NCI-H2196 treated with DMSO at 0.1 percent for 48 hours (cell line): Measurements from ENCODE around the gene DGAT2.
"Not testable (repeated sequence)": the region's sequence is repeated elsewhere in the genome, so short reads cannot be mapped to it uniquely, and the experiment has no call there.

ENCODE experiments used
- DNase-seq: peaks from one replicate; lab custom pipeline; 2025; ENCODE audit not compliant: unreplicated experiment; lab: John Stamatoyannopoulos, UW

The DGAT2 gene

DNA sequence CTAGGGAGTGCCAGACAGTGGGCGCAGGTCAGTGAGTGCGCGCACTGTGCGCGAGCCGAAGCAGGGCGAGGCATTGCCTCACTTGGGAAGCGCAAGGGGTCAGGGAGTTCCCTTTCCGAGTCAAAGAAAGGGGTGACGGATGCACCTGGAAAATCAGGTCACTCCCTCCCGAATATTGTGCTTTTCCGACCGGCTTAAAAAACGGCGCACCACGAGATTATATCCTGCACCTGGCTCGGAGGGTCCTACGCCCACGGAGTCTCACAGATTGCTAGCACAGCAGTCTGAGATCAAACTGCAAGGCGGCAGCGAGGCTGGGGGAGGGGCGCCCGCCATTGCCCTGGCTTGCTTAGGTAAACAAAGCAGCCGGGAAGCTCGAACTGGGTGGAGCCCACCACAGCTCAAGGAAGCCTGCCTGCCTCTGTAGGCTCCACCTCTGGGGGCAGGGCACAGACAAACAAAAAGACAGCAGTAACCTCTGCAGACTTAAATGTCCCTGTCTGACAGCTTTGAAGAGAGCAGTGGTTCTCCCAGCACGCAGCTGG lies 19.8 kb upstream of the DGAT2 start:
- DNase-seq, result not testable (repeated sequence)

DNA sequence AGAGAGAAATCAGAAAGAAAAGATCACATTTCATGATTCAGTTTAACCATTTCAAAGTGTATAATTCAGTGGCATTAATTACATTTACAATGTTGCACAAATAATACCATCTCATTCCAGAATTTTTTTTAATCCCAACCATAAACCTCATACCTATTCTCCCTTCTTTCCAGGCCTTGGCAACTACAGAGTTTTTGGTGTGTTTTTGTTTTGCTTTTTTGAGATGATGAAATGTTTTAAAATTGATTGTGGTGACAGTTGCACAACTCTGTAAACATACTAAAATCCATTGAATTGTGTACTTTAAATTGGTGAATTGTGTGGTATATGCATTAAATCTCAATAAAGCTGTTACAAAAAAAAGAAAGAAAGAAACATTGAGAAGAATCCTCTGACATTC lies 13.6 kb upstream of the DGAT2 start:
- not testable (repeated sequence) for DNase-seq

DNA sequence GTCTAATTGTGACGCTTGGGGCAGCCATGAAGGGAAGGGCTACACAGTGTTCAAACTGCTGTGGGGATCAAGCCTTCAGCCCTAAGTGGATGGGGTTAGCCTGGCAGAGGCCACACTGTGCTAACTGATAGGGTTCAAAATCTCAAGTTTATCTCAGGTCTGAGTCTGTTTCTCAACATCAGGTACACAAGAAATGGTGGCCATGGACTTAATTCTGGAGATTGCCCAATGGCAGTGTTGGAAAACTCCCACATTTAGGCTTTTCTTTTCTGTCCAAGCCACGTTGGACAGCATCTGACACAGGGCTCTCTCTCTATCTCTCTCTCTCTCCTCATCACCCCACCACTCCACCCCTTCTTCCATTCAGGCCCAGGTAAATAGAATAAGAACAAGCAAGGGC lies 10.9 kb upstream of the DGAT2 start:
- no peak for DNase-seq

- no peak for DNase-seq
Measured at GRCh38 chr11:75759832-75760231, 8.7 kb upstream of the DGAT2 start.

GRCh38 chr11:75760243-75760642 lies 8.3 kb upstream of the DGAT2 start:
- no peak for DNase-seq

- DNase-seq, result no peak
Measured at GRCh38 chr11:75760710-75761493, 7.7 kb upstream of the DGAT2 start.

GRCh38 chr11:75762158-75762557 lies 6.4 kb upstream of the DGAT2 start:
- DNase-seq, result no peak

DNA sequence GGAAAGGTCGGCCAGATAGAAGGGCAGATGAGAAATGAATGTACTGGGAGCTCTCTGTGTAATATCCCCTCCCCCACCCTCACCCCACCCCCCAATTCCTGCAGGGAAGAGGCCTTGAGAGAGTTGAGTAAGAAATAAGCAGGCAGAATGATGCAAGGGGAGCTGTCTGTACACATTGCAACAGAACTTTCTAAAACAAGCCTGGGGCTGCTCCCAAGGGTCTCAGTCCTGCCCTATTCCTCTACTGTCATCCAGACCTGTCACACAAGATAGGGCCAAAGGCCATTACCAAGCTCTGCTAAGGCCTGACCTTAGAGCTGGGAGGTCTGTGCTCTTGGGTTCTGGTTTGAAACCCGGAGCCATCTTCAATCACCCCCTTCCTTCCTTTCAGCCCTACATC lies 5.7 kb upstream of the DGAT2 start:
- DNase-seq, result no peak

GRCh38 chr11:75763846-75764245 lies 4.7 kb upstream of the DGAT2 start:
- DNase-seq, result no peak

GRCh38 chr11:75765116-75765515 lies 3.5 kb upstream of the DGAT2 start:
- DNase-seq, result no peak

GRCh38 chr11:75766443-75767227 lies 1.9 kb upstream of the DGAT2 start:
- no peak for DNase-seq

DNA sequence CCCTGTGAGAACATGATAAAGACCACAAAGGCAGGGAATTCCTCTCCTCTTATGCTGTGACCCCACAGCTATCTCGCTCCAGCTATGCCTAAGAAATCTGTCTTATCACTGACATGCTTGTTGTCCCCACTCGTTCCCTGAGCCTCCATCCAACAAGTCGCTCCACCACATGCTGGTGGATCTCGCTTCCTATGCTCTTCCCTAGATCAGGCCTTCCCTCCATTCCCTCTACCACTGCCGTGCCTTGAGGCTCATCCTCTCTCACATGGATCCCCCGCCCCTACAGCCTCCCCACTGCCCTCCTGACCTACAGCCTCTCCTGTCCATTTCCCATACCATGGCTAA lies 1.4 kb upstream of the DGAT2 start:
- DNase-seq, result no peak

DNA sequence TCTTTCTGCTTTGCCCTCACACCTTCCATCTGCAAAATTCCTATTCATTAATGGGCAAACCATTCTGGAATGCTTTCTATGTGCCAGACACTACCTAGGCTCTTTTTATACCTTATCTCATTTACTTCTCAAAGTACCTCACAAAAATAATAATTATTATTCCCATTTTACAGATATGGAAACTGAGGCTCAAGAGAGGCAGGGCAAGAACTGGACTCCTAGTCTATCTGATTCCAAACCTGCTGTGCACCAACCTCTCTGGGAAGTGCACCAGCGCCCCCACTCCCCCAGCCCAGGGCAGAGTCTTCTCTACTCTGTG lies 826 bp upstream of the DGAT2 start:
- no peak for DNase-seq

DNA sequence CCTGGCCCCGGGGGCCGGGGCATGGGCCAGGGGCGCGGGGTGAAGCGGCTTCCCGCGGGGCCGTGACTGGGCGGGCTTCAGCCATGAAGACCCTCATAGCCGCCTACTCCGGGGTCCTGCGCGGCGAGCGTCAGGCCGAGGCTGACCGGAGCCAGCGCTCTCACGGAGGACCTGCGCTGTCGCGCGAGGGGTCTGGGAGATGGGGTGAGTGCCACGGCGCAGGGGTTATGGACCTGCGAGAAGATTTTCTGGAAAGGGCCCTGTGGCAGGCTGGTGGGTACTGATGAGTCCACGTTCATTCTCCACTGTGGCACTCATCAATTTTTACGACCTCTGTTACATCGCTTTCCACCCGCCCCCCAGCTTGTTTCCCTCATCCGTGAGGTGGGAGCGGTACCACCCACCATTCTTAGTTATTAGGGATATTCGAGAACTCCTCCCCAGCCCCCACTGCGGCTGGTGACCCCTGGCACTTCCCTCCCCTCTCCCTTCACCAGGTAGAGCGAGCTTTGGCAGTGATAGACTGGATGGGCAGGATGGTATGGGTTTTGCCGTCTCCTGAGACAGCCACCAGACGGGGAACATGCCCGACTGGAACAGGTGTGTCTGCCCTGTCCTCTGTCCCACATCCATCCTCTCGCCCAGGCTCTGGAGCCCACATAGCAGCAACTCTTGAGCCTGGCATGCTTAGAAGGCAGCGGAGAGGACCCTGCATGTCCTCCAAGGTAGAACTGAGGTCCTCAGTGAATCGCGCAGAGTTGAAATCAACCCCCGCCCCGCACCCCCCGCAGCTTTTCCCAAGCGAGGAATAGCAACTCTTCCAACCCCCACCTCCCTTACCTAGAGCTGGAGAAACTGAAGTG lies 562 bp downstream of the DGAT2 start:
- DNase-seq, result no peak

GRCh38 chr11:75770102-75770501 lies 1.5 kb downstream of the DGAT2 start:
- no peak for DNase-seq

DNA sequence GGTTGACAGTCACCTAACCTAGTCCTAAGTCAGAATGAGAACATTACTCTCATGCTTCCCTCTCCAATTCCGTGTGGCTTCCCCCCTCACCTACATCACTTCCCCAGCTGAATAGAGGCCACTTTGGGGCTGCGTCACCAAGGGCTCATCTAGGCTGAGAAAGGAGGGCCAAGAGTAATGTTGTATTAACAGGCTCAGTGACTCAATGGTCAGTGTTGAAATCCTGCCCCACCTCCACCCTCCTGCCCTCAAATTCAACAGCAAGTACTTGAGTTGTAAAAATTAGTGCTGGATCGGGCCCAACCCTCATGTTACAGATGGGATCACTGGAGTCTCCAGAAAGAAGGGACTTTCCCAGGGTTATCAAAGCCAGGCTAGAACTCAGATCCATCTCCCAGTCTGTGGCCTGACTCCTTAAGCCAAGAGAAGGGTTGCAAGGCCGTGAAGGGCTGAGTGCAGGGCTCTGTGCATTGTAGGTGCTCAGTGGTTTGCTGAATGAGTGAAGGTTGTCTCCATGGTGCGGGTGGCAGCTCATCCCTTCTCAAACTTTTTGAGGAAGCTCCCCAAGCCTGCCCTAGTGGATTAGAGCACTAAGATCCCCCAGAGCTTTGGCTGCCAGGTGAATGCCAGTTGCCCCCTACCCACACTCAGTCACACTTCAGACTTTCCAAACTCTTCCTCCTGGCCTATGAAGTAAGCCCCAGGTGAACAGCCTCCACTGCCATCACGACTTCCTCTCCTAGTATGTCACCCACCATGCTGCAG lies 3.2 kb downstream of the DGAT2 start:
- DNase-seq, result no peak

GRCh38 chr11:75773595-75774353 lies 5.2 kb downstream of the DGAT2 start:
- DNase-seq, result no peak

GRCh38 chr11:75775056-75775455 lies 6.5 kb downstream of the DGAT2 start:
- no peak for DNase-seq

GRCh38 chr11:75776546-75776945 lies 8.0 kb downstream of the DGAT2 start:
- no peak for DNase-seq

DNA sequence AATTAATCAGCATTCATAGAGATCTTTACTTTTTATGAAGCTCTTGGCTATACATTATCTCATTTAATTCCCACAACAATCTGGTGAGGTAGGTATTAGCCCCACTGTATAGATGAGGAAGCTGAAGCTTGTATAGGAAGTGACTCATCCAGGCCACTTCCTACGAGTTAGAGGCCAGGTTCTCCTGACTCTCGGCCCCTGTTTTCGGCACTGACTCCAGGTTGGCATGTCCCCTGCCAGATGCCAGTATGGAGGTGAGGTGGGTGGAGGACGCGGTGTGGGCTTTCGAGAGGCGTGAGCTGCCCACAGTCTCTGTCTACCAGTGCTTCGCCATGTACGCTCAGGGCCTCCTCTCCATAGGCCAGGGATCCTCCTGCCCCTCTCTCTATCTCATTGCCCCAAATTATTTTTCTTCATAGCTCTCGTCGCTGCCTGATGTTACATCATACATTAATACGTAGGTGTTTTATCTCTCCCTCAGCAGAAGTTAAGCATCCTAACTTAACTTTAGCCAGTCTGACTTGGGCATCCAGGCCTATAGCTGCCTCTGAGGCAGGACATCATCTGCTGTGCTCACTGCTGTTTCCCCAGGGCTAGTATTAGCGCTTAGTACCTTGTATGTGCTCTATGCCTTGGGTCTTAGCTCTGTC lies 9.0 kb downstream of the DGAT2 start:
- no peak for DNase-seq
